Right ventricle myocardium inferior (tissue), 1 donor: Measurements from ENCODE around the gene MGAT5. TPM values are rescaled to one million over a fixed set of nuclear protein-coding genes. Genes with fewer than 3 reads are reported as not detected.

Source experiments
- ATAC-seq: fragments of 200-7000 bp; cut with Tn5 transposase; one replicate; pipeline ENCODE4 v1.9.1; 2020; ENCODE audit warnings: mild to moderate bottlenecking, moderate library complexity
- DNase-seq: peaks from one replicate; pipeline ENCODE4 v3.0.0; 2021; ENCODE audit errors: missing footprints
- intact Hi-C: fragments of 100-400 bp; cut with DNase I; formaldehyde crosslinking; loops from one replicate; pipeline ENCODE4 v1.11.0; 2022
- total RNA-seq: library from RNA; stranded (reverse); fragmentation: NEBNext Ultra II Directional; extraction: Animal tissue kit (Norgen Biotek cat#: 25700); gene quantifications from one replicate; pipeline ENCODE4 v1.2.1, GENCODE V29; 2021
- donor health status: DM: no; HTN: yes; CAD: no; lungs with severe emphysema.

MGAT5 gene
- total RNA-seq, 1 donor from 2014 or later = 92.3 TPM

DNA sequence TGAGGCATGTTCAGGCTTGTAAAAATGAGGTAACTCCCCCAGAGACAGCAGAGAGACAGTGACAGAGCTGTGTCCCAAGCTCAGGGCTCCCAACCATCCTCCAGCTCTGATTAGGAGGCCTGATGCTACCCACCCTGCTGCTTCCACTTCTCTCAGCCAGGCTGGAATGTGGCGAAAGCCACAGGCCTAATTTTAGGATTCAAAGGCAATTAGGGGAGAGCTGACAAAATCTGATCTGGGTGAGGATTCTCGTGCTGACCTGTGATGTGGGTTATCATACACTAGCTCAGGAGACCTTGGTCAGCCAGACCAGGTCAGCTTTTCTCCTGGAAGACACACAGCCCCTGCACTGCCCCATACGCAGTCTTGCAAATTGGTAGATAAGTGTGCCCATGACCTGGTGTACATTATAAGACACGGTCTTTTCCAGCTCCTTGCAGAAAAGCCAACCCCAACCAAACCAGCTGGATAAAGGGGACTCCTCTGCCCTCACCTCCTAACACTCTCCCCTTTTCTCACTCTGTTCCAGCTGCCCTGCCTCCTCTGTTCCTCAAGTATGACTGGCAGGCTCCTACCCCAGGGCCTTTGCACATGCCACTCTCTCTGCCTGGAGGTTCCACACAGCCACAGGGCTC is 225.9 kb downstream of the MGAT5 start:
- intact Hi-C loops = no loop called here
- no peak for ATAC-seq
- no peak for DNase-seq

DNA sequence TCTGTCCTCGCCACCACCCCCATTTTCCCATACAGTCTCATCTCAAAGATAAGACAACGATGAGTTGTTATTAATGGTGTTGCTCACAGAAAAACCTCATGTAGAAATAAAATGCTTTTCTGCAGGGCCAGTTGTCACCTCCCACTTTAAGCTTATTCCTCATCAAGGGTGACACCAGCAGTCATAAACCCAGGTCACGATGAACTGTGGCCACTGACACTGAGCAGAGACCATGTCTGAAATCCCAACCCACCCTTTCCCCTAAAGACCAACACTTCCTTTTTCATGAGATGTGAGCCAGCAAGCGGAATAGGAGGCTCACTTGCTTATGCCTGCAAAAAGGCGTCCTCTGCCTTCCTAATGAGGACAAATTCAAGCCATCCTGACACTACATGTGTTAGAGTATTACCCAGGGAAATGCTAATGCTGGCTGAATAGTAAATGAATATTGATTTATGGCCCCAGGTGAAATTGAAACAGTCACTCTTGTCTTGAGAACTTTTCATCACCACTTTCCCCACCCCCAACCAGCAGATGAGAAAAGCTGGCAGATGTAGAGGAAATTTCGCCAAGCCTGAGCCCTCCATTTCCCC is 228.4 kb downstream of the MGAT5 start:
- DNase-seq (no peak), ATAC-seq (no peak)
- intact Hi-C loops = no loop called here

DNA sequence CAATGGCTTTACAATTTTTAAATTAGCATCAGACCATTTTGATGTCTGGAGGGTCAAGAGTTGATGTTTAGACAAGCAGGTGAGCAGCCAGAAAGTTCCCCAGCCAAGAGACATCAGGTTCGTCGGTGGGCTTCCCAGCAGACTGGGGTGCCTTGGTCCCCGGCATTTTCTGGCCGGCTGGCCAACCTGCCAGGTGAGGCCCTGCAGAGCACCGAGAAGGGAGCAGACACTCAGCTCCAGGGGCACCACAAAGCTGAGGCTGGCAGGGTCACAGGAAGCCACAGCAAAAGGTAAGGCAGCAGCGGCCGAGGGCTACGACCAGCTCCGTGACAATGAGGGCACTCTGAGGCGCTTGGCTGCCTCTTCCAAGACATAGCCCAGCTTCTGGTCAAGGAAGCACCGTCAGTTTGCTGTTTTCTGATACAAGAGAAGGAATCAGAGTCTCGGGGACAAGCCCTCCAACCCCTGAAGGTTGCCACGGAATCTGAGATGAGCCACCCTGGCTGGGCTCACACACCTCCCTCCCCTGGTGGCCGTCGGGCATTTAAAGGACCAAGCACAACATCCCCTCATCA is 229.0 kb downstream of the MGAT5 start:
- intact Hi-C loops = no loop called here
- DNase-seq (no peak), ATAC-seq (no peak)

DNA sequence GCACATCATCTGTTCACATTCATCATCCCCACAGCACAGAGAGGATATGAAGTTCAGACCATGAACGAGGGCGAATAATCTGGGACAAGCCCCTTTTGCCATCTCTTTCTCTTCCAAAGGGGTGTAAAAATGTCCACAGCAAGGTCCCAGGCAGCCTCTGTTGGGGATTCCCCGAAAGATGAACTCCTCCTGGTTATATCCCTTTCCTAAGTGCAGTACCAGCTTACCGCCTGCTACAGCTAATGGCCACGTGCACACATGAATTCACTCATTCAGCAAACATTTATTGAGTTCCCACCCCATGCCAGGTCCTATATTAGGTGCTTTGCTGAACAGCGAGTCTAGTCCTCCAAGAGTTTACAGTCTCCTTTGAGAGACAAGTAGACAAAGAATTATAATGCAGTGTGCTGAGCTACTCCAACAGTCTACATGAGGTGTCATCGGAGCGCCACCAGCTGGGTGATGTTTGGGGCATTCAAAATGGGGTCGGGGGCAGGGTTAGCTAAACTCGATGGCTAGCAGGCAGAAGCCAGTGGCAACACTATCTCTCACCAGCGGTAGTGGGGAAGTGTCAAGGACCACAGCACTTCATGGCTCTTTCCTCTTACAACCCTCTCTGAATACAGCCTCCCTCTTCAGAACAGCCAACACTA is 236.0 kb downstream of the MGAT5 start:
- ATAC-seq = no peak
- intact Hi-C loops = no loop called here
- no peak for DNase-seq

DNA sequence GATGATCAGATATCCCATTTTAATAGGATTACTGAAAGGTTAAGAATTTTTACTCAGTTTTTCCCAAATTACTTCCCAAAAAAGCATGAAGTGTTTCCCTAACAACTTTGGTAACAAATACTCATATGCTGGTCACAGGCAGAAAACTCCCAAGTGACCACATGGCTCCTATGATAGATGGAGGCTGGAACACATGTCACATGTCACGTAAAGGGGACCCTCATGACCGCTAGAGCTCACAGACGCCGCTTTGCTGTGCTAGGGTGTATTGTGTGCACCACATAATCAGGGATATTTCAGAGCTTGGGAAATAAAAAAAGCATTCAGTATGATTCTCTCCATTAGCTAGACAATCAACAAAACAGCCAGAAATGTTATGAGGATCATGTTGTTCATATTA is 236.7 kb downstream of the MGAT5 start:
- intact Hi-C loops = no loop called here
- ATAC-seq (no peak), DNase-seq (no peak)

- DNase-seq = no peak
- no peak for ATAC-seq
Observed at GRCh38 chr2:134491022-134491421, 237.2 kb downstream of the MGAT5 start.

DNA sequence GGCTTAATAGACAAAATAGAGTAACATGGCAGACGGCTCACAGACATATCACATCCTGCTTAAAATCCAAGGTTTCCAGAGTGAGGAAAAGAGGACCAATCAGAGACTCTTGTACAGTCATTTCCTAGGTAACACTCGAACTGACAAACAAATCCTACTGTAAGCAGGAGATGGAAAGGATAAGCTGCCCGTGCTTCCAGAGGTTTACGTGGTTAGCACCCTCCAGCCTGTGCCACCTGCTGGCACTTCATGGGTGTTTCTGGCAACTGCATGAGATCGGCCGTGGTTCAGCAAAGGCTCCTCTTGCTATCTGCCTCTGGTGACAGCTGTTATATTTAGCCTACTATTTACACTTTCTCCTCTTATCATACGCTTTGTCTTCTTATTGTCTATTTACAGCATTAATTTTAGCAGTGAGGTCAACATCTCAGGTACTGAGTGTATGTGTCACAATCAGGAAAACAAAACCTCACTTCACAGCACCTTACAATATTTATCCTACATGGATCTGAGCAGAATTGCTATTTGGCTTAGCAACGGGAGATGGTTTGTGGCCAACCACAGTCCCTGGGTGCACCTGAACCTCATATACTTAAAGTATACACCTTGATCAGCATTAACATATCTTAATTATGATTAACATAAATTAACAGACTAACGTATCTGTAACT is 238.0 kb downstream of the MGAT5 start:
- intact Hi-C loops = no loop called here
- DNase-seq = no peak
- ATAC-seq = peak; percentile 73

More at GRCh38 chr2:134491022-134491421, 237.2 kb downstream of the MGAT5 start:
- intact Hi-C loops = no loop called here

GRCh38 chr2:134493797-134494196 is 239.9 kb downstream of the MGAT5 start:
- intact Hi-C loops = no loop called here
- DNase-seq = no peak
- peak; percentile 70 for ATAC-seq

GRCh38 chr2:134498654-134499053 is 244.8 kb downstream of the MGAT5 start:
- no peak for ATAC-seq
- DNase-seq = no peak

GRCh38 chr2:134499307-134499926 is 245.5 kb downstream of the MGAT5 start:
- no peak for DNase-seq
- ATAC-seq = no peak
- intact Hi-C loops = no loop called here

More at GRCh38 chr2:134498654-134499053, 244.8 kb downstream of the MGAT5 start:
- intact Hi-C loops = no loop called here

DNA sequence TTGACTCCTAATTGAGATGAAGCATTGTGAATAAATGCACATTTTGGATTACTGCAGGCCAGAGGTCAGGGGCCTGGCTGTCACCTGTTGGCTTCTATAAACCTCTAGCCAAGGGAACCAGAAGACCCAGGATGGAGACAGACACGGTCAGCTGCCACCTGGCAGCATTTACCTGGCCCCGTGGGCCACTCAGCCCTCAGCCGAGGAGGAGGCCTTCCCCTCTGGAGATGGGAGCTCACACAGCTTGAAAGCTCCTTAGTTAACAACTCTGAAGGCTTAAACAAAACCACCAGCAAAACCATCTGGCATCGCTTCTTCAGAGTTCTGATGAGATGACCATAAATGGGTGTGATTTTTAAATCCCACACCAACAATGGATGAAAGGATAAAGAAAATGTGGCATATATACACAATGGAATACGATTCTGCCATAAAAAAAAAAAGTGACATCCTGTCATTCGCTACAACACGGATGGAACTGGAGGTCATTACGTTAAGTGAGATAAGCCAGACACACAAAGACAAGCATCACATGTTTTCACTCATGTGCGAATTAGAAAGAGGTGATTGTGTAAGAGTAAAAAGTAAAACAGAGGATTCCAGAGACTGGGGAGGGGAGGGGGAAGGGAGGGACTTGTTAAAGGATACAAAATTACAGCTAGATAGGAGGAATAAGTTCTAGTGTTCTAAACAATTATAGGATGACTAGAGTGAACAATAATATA is 246.5 kb downstream of the MGAT5 start:
- DNase-seq = no peak
- ATAC-seq = no peak
- intact Hi-C loops = no loop called here

GRCh38 chr2:134501476-134502091 is 247.7 kb downstream of the MGAT5 start:
- ATAC-seq (no peak), DNase-seq (no peak)
- intact Hi-C loops = no loop called here

- DNase-seq = no peak
- intact Hi-C loops = no loop called here
- no peak for ATAC-seq
Observed at GRCh38 chr2:134502104-134502503, 248.2 kb downstream of the MGAT5 start.
